ENCODE data around the gene AP3B1.

The AP3B1 gene

GRCh38 chr5:78062645-78063044, 231.9 kb downstream of the AP3B1 start:
- H3K23ac ChIP-seq (ENCODE audit: low read length): no peak overlapping the region
- H4K8ac ChIP-seq (ENCODE audit: low read depth, low read length): no peak overlapping the region
- no peak overlapping the region for H4K5ac ChIP-seq (ENCODE audit: low read length)
- no peak overlapping the region for H3K27ac ChIP-seq (ENCODE audit: low read depth, low read length)
- no peak for DNase-seq
- no peaks in the 10 kb centered on the region for H3K27me3 ChIP-seq (ENCODE audit: insufficient read depth, low read length, poor library complexity)
- WGBS (ENCODE audit: extremely low coverage, insufficient coverage, low lambda C conversion rate): no CpG with 5 or more reads among the region's 4 CpGs
- no peak overlapping the region for H2BK15ac ChIP-seq (replicated peaks; ENCODE audit: low read depth)
- H3K18ac ChIP-seq (ENCODE audit: low read length): no peak overlapping the region
- no peak overlapping the region for H2AK5ac ChIP-seq (ENCODE audit: low read length)
- no peak overlapping the region for H2BK5ac ChIP-seq (ENCODE audit: low read length)
- no peak overlapping the region for H3K9ac ChIP-seq (ENCODE audit: low read length)
- no peak overlapping the region for H3K4me2 ChIP-seq (ENCODE audit: low read length)
- H3K56ac ChIP-seq (ENCODE audit: low read length): no peak overlapping the region
- H3K36me3 ChIP-seq (ENCODE audit: control insufficient read depth, insufficient read depth, low read length): no peaks in the 10 kb centered on the region
- H3K4ac ChIP-seq (ENCODE audit: low read depth, low read length): no peak overlapping the region
- no peaks in the 10 kb centered on the region for H3K79me2 ChIP-seq (ENCODE audit: control insufficient read depth, insufficient read depth, low read length)
- H3K79me1 ChIP-seq (ENCODE audit: low read length): no peaks in the 10 kb centered on the region
- H3K4me1 ChIP-seq (ENCODE audit: control insufficient read depth, low read depth, low read length): no peaks in the 10 kb centered on the region
- no peak overlapping the region for H2BK120ac ChIP-seq (ENCODE audit: low read depth, low read length)
- H3K4me3 ChIP-seq (ENCODE audit: low read length): no peak overlapping the region

GRCh38 chr5:78060421-78060820, 234.1 kb downstream of the AP3B1 start:
- DNase-seq: no peak
- Histone ChIP-seq H4K8ac (ENCODE audit: low read depth, low read length) (no peak overlapping the region), H2BK120ac (ENCODE audit: low read depth, low read length) (no peak overlapping the region), H2BK5ac (ENCODE audit: low read length) (no peak overlapping the region), H4K5ac (ENCODE audit: low read length) (no peak overlapping the region), H3K36me3 (ENCODE audit: control insufficient read depth, insufficient read depth, low read length) (no peaks in the 10 kb centered on the region), H2AK5ac (ENCODE audit: low read length) (no peak overlapping the region), H2BK15ac (replicated peaks; ENCODE audit: low read depth) (no peak overlapping the region), H3K4me2 (ENCODE audit: low read length) (no peak overlapping the region), H3K27me3 (ENCODE audit: insufficient read depth, low read length, poor library complexity) (no peaks in the 10 kb centered on the region), H3K23ac (ENCODE audit: low read length) (no peak overlapping the region), H3K79me1 (ENCODE audit: low read length) (no peaks in the 10 kb centered on the region), H3K4me1 (ENCODE audit: control insufficient read depth, low read depth, low read length) (no peaks in the 10 kb centered on the region), H3K56ac (ENCODE audit: low read length) (no peak overlapping the region), H3K4ac (ENCODE audit: low read depth, low read length) (no peak overlapping the region), H3K18ac (ENCODE audit: low read length) (no peak overlapping the region), H3K27ac (ENCODE audit: low read depth, low read length) (no peak overlapping the region), H3K79me2 (ENCODE audit: control insufficient read depth, insufficient read depth, low read length) (no peaks in the 10 kb centered on the region), H3K9ac (ENCODE audit: low read length) (no peak overlapping the region), H3K4me3 (ENCODE audit: low read length) (no peak overlapping the region)
- no CpG with 5 or more reads among the region's 3 CpGs for whole genome bisulfite sequencing (ENCODE audit: extremely low coverage, insufficient coverage, low lambda C conversion rate)

DNA sequence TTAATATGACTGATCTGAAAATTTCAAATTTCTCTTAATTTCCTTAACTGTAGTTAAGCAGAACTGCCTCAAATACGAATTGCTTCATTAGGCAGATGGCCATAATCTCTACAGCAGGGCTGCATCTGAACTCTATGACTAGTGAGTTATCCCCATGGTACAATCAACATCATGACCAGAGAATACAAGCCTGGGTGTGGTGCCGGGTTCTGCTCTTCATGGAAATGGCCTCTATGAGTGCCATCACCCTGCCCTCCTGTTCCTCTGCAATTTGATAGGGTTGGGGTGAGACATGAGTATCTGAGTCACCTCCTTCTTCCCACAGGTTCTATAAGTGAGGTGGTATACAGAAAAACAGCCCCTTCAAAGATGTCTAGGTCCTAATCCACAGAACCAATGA, 235.9 kb downstream of the AP3B1 start:
- Histone ChIP-seq H3K79me1 (ENCODE audit: low read length) (no peaks in the 10 kb centered on the region), H3K4ac (ENCODE audit: low read depth, low read length) (no peak overlapping the region), H3K9ac (ENCODE audit: low read length) (no peak overlapping the region), H3K4me3 (ENCODE audit: low read length) (no peak overlapping the region), H3K4me2 (ENCODE audit: low read length) (no peak overlapping the region), H2BK15ac (replicated peaks; ENCODE audit: low read depth) (no peak overlapping the region), H2AK5ac (ENCODE audit: low read length) (no peak overlapping the region), H3K27ac (ENCODE audit: low read depth, low read length) (no peak overlapping the region), H3K56ac (ENCODE audit: low read length) (no peak overlapping the region), H4K5ac (ENCODE audit: low read length) (no peak overlapping the region), H3K18ac (ENCODE audit: low read length) (no peak overlapping the region), H2BK120ac (ENCODE audit: low read depth, low read length) (no peak overlapping the region), H3K23ac (ENCODE audit: low read length) (no peak overlapping the region), H3K79me2 (ENCODE audit: control insufficient read depth, insufficient read depth, low read length) (no peaks in the 10 kb centered on the region), H3K27me3 (ENCODE audit: insufficient read depth, low read length, poor library complexity) (no peaks in the 10 kb centered on the region), H2BK5ac (ENCODE audit: low read length) (no peak overlapping the region), H4K8ac (ENCODE audit: low read depth, low read length) (no peak overlapping the region), H3K36me3 (ENCODE audit: control insufficient read depth, insufficient read depth, low read length) (no peaks in the 10 kb centered on the region), H3K4me1 (ENCODE audit: control insufficient read depth, low read depth, low read length) (no peaks in the 10 kb centered on the region)
- no peak for DNase-seq
- WGBS (ENCODE audit: extremely low coverage, insufficient coverage, low lambda C conversion rate): no CpG with 5 or more reads among the region's 2 CpGs

GRCh38 chr5:78056901-78057514, 237.5 kb downstream of the AP3B1 start:
- no peak overlapping the region for H3K23ac ChIP-seq (ENCODE audit: low read length)
- H3K4me3 ChIP-seq (ENCODE audit: low read length): no peak overlapping the region
- H4K5ac ChIP-seq (ENCODE audit: low read length): no peak overlapping the region
- no peak overlapping the region for H2BK5ac ChIP-seq (ENCODE audit: low read length)
- no peak overlapping the region for H3K56ac ChIP-seq (ENCODE audit: low read length)
- H3K27ac ChIP-seq (ENCODE audit: low read depth, low read length): no peak overlapping the region
- H2BK15ac ChIP-seq (replicated peaks; ENCODE audit: low read depth): no peak overlapping the region
- DNase-seq: no peak
- no peaks in the 10 kb centered on the region for H3K79me2 ChIP-seq (ENCODE audit: control insufficient read depth, insufficient read depth, low read length)
- H4K8ac ChIP-seq (ENCODE audit: low read depth, low read length): no peak overlapping the region
- H3K36me3 ChIP-seq (ENCODE audit: control insufficient read depth, insufficient read depth, low read length): no peaks in the 10 kb centered on the region
- H3K79me1 ChIP-seq (ENCODE audit: low read length): no peaks in the 10 kb centered on the region
- H2BK120ac ChIP-seq (ENCODE audit: low read depth, low read length): no peak overlapping the region
- H3K4me2 ChIP-seq (ENCODE audit: low read length): no peak overlapping the region
- H3K4me1 ChIP-seq (ENCODE audit: control insufficient read depth, low read depth, low read length): no peaks in the 10 kb centered on the region
- H3K4ac ChIP-seq (ENCODE audit: low read depth, low read length): no peak overlapping the region
- no CpG with 5 or more reads among the region's 9 CpGs for WGBS (ENCODE audit: extremely low coverage, insufficient coverage, low lambda C conversion rate)
- no peak overlapping the region for H2AK5ac ChIP-seq (ENCODE audit: low read length)
- H3K18ac ChIP-seq (ENCODE audit: low read length): no peak overlapping the region
- H3K9ac ChIP-seq (ENCODE audit: low read length): no peak overlapping the region
- no peaks in the 10 kb centered on the region for H3K27me3 ChIP-seq (ENCODE audit: insufficient read depth, low read length, poor library complexity)

DNA sequence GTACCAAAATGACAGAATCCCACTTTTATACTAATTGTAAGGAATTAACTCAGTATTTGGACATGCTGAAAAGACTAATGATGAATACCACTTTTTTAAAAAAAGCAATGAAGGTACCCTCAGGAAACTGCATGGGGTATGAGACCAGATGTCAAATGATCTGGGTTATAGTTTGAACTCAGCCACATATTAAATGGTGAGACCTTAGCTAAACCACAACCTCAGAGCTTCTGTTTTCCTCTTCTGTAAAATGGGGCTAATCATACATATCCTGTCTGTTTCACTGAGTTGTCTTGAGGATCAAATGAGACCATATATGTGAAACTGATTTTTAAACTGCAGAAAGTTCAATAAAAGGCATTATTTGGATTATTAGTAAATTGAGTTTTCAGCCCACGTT, 238.4 kb downstream of the AP3B1 start:
- no peak overlapping the region for H2BK120ac ChIP-seq (ENCODE audit: low read depth, low read length)
- no CpG with 5 or more reads among the region's 1 CpG for WGBS (ENCODE audit: extremely low coverage, insufficient coverage, low lambda C conversion rate)

GRCh38 chr5:78050888-78051287, 243.6 kb downstream of the AP3B1 start:
- no peak overlapping the region for H3K4me2 ChIP-seq (ENCODE audit: low read length)
- H3K79me2 ChIP-seq (ENCODE audit: control insufficient read depth, insufficient read depth, low read length): no peaks in the 10 kb centered on the region
- H2BK15ac ChIP-seq (replicated peaks; ENCODE audit: low read depth): no peak overlapping the region
- no peaks in the 10 kb centered on the region for H3K27me3 ChIP-seq (ENCODE audit: insufficient read depth, low read length, poor library complexity)
- no peak overlapping the region for H2BK120ac ChIP-seq (ENCODE audit: low read depth, low read length)
- no peak overlapping the region for H2AK5ac ChIP-seq (ENCODE audit: low read length)
- H3K9ac ChIP-seq (ENCODE audit: low read length): no peak overlapping the region
- H4K5ac ChIP-seq (ENCODE audit: low read length): no peak overlapping the region
- no peaks in the 10 kb centered on the region for H3K79me1 ChIP-seq (ENCODE audit: low read length)
- H3K4ac ChIP-seq (ENCODE audit: low read depth, low read length): no peak overlapping the region
- no peak overlapping the region for H3K27ac ChIP-seq (ENCODE audit: low read depth, low read length)
- DNase-seq: no peak
- H3K36me3 ChIP-seq (ENCODE audit: control insufficient read depth, insufficient read depth, low read length): no peaks in the 10 kb centered on the region
- H3K4me3 ChIP-seq (ENCODE audit: low read length): no peak overlapping the region
- no peaks in the 10 kb centered on the region for H3K4me1 ChIP-seq (ENCODE audit: control insufficient read depth, low read depth, low read length)
- no peak overlapping the region for H4K8ac ChIP-seq (ENCODE audit: low read depth, low read length)
- WGBS (ENCODE audit: extremely low coverage, insufficient coverage, low lambda C conversion rate): no CpG with 5 or more reads among the region's 4 CpGs
- no peak overlapping the region for H3K23ac ChIP-seq (ENCODE audit: low read length)
- no peak overlapping the region for H2BK5ac ChIP-seq (ENCODE audit: low read length)
- H3K56ac ChIP-seq (ENCODE audit: low read length): no peak overlapping the region
- no peak overlapping the region for H3K18ac ChIP-seq (ENCODE audit: low read length)

More for the DNA sequence above, 238.4 kb downstream of the AP3B1 start:
- Histone ChIP-seq H3K56ac (ENCODE audit: low read length) (no peak overlapping the region), H3K27me3 (ENCODE audit: insufficient read depth, low read length, poor library complexity) (no peaks in the 10 kb centered on the region), H3K4me3 (ENCODE audit: low read length) (no peak overlapping the region), H3K4ac (ENCODE audit: low read depth, low read length) (no peak overlapping the region), H3K4me1 (ENCODE audit: control insufficient read depth, low read depth, low read length) (no peaks in the 10 kb centered on the region), H2AK5ac (ENCODE audit: low read length) (no peak overlapping the region), H3K23ac (ENCODE audit: low read length) (no peak overlapping the region), H3K79me2 (ENCODE audit: control insufficient read depth, insufficient read depth, low read length) (no peaks in the 10 kb centered on the region), H3K79me1 (ENCODE audit: low read length) (no peaks in the 10 kb centered on the region), H3K36me3 (ENCODE audit: control insufficient read depth, insufficient read depth, low read length) (no peaks in the 10 kb centered on the region), H4K8ac (ENCODE audit: low read depth, low read length) (no peak overlapping the region), H3K9ac (ENCODE audit: low read length) (no peak overlapping the region), H3K27ac (ENCODE audit: low read depth, low read length) (no peak overlapping the region), H3K4me2 (ENCODE audit: low read length) (no peak overlapping the region), H2BK15ac (replicated peaks; ENCODE audit: low read depth) (no peak overlapping the region), H4K5ac (ENCODE audit: low read length) (no peak overlapping the region), H2BK5ac (ENCODE audit: low read length) (no peak overlapping the region), H3K18ac (ENCODE audit: low read length) (no peak overlapping the region)
- DNase-seq: no peak

Measured in mesendoderm (in vitro differentiated cells).